HepG2 (cell line): ENCODE results near the gene AKAP12. TPM values are rescaled to one million over a fixed set of nuclear protein-coding genes. Genes with fewer than 3 reads are reported as not detected.

ENCODE experiments used
- AFF4 ChIP-seq: sonication (generic); formaldehyde crosslinking; IDR thresholded peaks from 2 replicates; pipeline ENCODE4 v1.4.0; 2020; ENCODE audit warnings: missing genetic modification reagents
- BATF2 ChIP-seq: sonication (generic); formaldehyde crosslinking; IDR thresholded peaks from 2 replicates; pipeline ENCODE4 v1.8.0; 2022; ENCODE audit warnings: mild to moderate bottlenecking, missing genetic modification reagents, moderate library complexity
- CEBPG ChIP-seq: IDR thresholded peaks from 2 replicates; pipeline ENCODE4 v1.6.1; 2016
- EP300 ChIP-seq, 3 experiments: sonication (generic) in 1 of 3; formaldehyde crosslinking in 1 of 3; IDR thresholded peaks; 2 replicates each; pipeline versions ENCODE4 v1.5.1 to v1.6.1; 2011 to 2020; ENCODE audit warnings: low read depth in 2 of 3, low read length in 2 of 3, borderline replicate concordance in 1 of 3, improper control_type of control experiment in 1 of 3, mild to moderate bottlenecking in 1 of 3, missing genetic modification reagents in 1 of 3, moderate library complexity in 1 of 3
- FOSL2 ChIP-seq: sonication (generic); formaldehyde crosslinking; IDR thresholded peaks from 2 replicates; pipeline ENCODE4 v1.4.0; 2020; ENCODE audit warnings: missing genetic modification reagents
- FOXP1 ChIP-seq, 2 experiments: fragments of 450-650 bp in 1 of 2; IDR thresholded peaks; 2 replicates each; pipeline ENCODE4 v1.6.1; 2017 to 2018; ENCODE audit warnings: antibody characterized with exemption in 1 of 2
- GTF3A ChIP-seq: sonication (generic); formaldehyde crosslinking; conservative IDR thresholded peaks from 2 replicates; pipeline ENCODE4 v1.4.0; 2020; ENCODE audit warnings: mild to moderate bottlenecking, missing genetic modification reagents
- HNF4G ChIP-seq, 2 experiments: sonication (generic) in 1 of 2; formaldehyde crosslinking in 1 of 2; IDR thresholded peaks; 2 replicates each; pipeline versions ENCODE4 v1.4.0 to v1.6.1; 2011 to 2020; ENCODE audit warnings: borderline replicate concordance in 2 of 2, low read depth in 2 of 2, mild to moderate bottlenecking in 2 of 2, low read length in 1 of 2, missing genetic modification reagents in 1 of 2, moderate library complexity in 1 of 2
- KDM2A ChIP-seq: sonication (generic); formaldehyde crosslinking; IDR thresholded peaks from 2 replicates; pipeline ENCODE4 v1.4.0; 2020; ENCODE audit warnings: low read depth, missing genetic modification reagents, borderline replicate concordance
- POGZ ChIP-seq: sonication (generic); formaldehyde crosslinking; IDR thresholded peaks from 2 replicates; pipeline ENCODE4 v1.4.0; 2020; ENCODE audit warnings: mild to moderate bottlenecking, missing genetic modification reagents
- RBM22 ChIP-seq: fragments of 200-400 bp; formaldehyde crosslinking; optimal IDR thresholded peaks from 2 replicates; pipeline ENCODE3; 2017; ENCODE audit warnings: mild to moderate bottlenecking, low read length, moderate library complexity
- RNF2 ChIP-seq: fragments of 450-650 bp; conservative IDR thresholded peaks from 2 replicates; pipeline ENCODE4 v1.6.1; 2016; ENCODE audit warnings: low read depth
- SP4 ChIP-seq: sonication (generic); formaldehyde crosslinking; IDR thresholded peaks from 2 replicates; pipeline ENCODE4 v1.8.1; 2023; ENCODE audit warnings: mild to moderate bottlenecking, missing genetic modification reagents
- TAF1 ChIP-seq: sonication (generic); formaldehyde crosslinking; IDR thresholded peaks from 2 replicates; pipeline ENCODE4 v1.4.0; 2020; ENCODE audit warnings: missing genetic modification reagents
- TBP ChIP-seq: sonication (generic); formaldehyde crosslinking; IDR thresholded peaks from 2 replicates; pipeline ENCODE4 v1.5.0; 2020; ENCODE audit warnings: missing genetic modification reagents
- TCF7 ChIP-seq: sonication (generic); IDR thresholded peaks from 2 replicates; pipeline ENCODE4 v1.6.1; 2016; ENCODE audit warnings: antibody characterized with exemption, low read depth
- WIZ ChIP-seq: sonication (generic); formaldehyde crosslinking; IDR thresholded peaks from 2 replicates; pipeline ENCODE4 v1.5.1; 2020; ENCODE audit warnings: mild to moderate bottlenecking, missing genetic modification reagents
- ZBTB7B ChIP-seq: sonication (generic); formaldehyde crosslinking; IDR thresholded peaks from 2 replicates; pipeline ENCODE4 v1.4.0; 2020; ENCODE audit warnings: missing genetic modification reagents
- ZFP62 ChIP-seq: sonication (generic); formaldehyde crosslinking; IDR thresholded peaks from 2 replicates; pipeline ENCODE4 v1.4.0; 2020; ENCODE audit warnings: missing genetic modification reagents
- ZNF280D ChIP-seq: sonication (generic); formaldehyde crosslinking; IDR thresholded peaks from 2 replicates; pipeline ENCODE4 v1.5.1; 2020; ENCODE audit warnings: mild to moderate bottlenecking, missing genetic modification reagents
- ZNF282 ChIP-seq: fragments of 450-650 bp; IDR thresholded peaks from 2 replicates; pipeline ENCODE4 v1.6.1; 2018; ENCODE audit not compliant: partially characterized antibody
- ZNF441 ChIP-seq: sonication (generic); formaldehyde crosslinking; IDR thresholded peaks from 2 replicates; pipeline ENCODE4 v1.7.0; 2021; ENCODE audit warnings: missing genetic modification reagents, borderline replicate concordance
- ZNF562 ChIP-seq: sonication (generic); formaldehyde crosslinking; IDR thresholded peaks from 2 replicates; pipeline ENCODE4 v1.8.0; 2022; ENCODE audit warnings: missing genetic modification reagents, borderline replicate concordance
- ZNF792 ChIP-seq: IDR thresholded peaks from 2 replicates; pipeline ENCODE4 v1.6.1; 2016
- polyA plus RNA-seq, 8 experiments: library from polyadenylated mRNA; depleted of rRNA in 3 of 8; stranded (reverse) in 7 of 8; unstranded in 1 of 8; fragments of >200 nt; fragmentation: Illumina TruSeq in 4 of 8; extraction: Trizol in 4 of 8; gene quantifications; 2 replicates each; pipeline versions ENCODE4 v1.2.1 to v1.2.3, GENCODE V29; 2011 to 2016; ENCODE audit warnings: low read depth in 4 of 8, missing spikeins in 1 of 8, mixed read lengths in 1 of 8; ENCODE audit not compliant: insufficient read depth in 1 of 8
- total RNA-seq, 5 experiments: library from RNA; depleted of rRNA; stranded (reverse); fragments of >200 nt; fragmentation: Illumina TruSeq; extraction: Trizol; gene quantifications; 2 replicates each; pipeline ENCODE4 v1.2.3, GENCODE V29; 2016; ENCODE audit warnings: low read depth in 1 of 5

Gene AKAP12
- total and polyA plus RNA-seq, 2 of the 13 experiments (the other 11 are each of a cell fraction or from before 2014, with no cell fraction given), result 10.6 to 19.0 TPM

DNA sequence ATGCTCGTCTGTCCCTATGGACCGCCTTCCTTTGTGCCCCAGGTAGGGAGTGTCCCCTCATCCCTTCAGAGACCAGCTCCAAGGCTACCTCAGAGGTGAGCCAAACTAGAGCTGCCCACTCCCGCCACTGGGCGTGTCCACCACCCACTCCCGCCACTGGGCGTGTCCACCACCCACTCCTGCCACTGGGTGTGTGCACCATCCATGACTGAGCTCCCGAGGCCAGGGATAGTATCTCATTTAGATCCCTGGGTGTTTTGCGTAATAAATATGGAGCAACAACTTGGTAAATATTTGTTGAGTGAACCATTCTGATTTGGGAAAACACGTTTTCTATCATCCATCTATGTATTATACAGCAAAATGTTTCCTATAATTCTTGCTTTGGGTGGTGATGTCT lies 82.8 kb downstream of the AKAP12 start (continued):
- no peak for TF ChIP-seq BATF2 (CRISPR knock-in tag)
- TF ChIP-seq RBM22, result no peak
- TF ChIP-seq ZNF562 (CRISPR knock-in tag), result 0 out of 2 replicates have a peak, but pooled peaks have one; percentile 7
- no peak for TF ChIP-seq ZNF441 (CRISPR knock-in tag)
- peak; percentile 74 for TF ChIP-seq FOSL2 (CRISPR knock-in tag)
- TF ChIP-seq WIZ (CRISPR knock-in tag), result no peak
- TF ChIP-seq HNF4G (IDR thresholded peaks at IDR 0.05; ENCODE audit: borderline replicate concordance, low read depth, low read length), result no peak
- no peak for TF ChIP-seq HNF4G (CRISPR knock-in tag; IDR thresholded peaks at IDR 0.05; ENCODE audit: borderline replicate concordance, low read depth)
- no peak for TF ChIP-seq SP4
- TF ChIP-seq AFF4 (CRISPR knock-in tag), result no peak
- TF ChIP-seq EP300 (IDR thresholded peaks at IDR 0.05; ENCODE audit: low read depth in 2 of 2, low read length in 2 of 2), result peak in 1 of 2 experiments; percentile 25; a peak in 1 of 4 replicates
- TF ChIP-seq EP300 (CRISPR knock-in tag; IDR thresholded peaks at IDR 0.05; ENCODE audit: borderline replicate concordance), result no peak
- no peak; the same call in 1 of the 2 replicates for TF ChIP-seq POGZ (CRISPR knock-in tag)
- 0 out of 2 replicates have a peak, but pooled peaks have one; percentile 32 for TF ChIP-seq ZNF280D (CRISPR knock-in tag)
- TF ChIP-seq FOXP1 (IDR thresholded peaks at IDR 0.05), result no peak
- peak; percentile 58 for TF ChIP-seq FOXP1 (CRISPR knock-in tag; IDR thresholded peaks at IDR 0.05)
- TF ChIP-seq ZNF282, result no peak
- no peak for TF ChIP-seq TCF7
- no peak for TF ChIP-seq GTF3A (CRISPR knock-in tag)
- TF ChIP-seq TBP, result no peak
- TF ChIP-seq RNF2, result no peak
- peak; percentile 67 for TF ChIP-seq CEBPG (CRISPR knock-in tag)
- no peak for TF ChIP-seq ZBTB7B (CRISPR knock-in tag)
- no peak for TF ChIP-seq KDM2A (CRISPR knock-in tag)
- TF ChIP-seq ZFP62 (CRISPR knock-in tag), result no peak
- no peak for TF ChIP-seq TAF1 (CRISPR knock-in tag)
- no peak for TF ChIP-seq ZNF792 (CRISPR knock-in tag)
